GM12892 (cell line): ENCODE results near the gene NAALADL2.

ENCODE experiments used
- POLR2A ChIP-seq: IDR thresholded peaks from 2 replicates; pipeline ENCODE4 v1.6.1; 2011; ENCODE audit warnings: low read depth, low read length, control low read depth
- TAF1 ChIP-seq: IDR thresholded peaks from 2 replicates; pipeline ENCODE4 v1.6.1; 2011; ENCODE audit warnings: low read depth, mild to moderate bottlenecking, control low read depth, low read length, borderline replicate concordance

DNA sequence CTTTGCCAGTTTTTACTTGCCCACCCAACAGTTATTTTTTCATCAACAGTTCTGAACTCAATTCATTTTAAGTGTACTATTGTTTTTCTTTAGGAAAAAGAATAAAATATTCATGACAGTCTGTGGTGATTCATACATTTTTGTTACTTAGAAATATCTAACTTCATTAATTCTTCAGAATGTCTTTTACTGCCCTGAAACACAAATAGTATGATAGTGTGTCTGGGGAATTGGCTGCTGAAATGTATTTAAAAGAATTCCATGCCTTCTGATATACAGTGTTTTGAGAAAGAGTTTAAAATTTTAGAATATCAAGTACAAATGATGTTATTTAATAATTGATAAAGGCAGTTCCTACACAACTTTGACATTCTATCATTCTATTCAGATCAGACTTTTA, 854.1 kb downstream of the NAALADL2 start:
- TF ChIP-seq TAF1: no peak
- no peak for TF ChIP-seq POLR2A
